ENCODE data around the gene DSC1.

The DSC1 gene

GRCh38 chr18:31102025-31102684, 60.5 kb downstream of the DSC1 start, which contains the start of gene DSC2:
Gene DSC2, minus strand, starts transcription at chr18:31102421. Its CDS starts 450 bp downstream, at chr18:31101971.
- ATAC-seq: no peak

- ATAC-seq: no peak
These were observed 61.3 kb downstream of the DSC1 start for GRCh38 chr18:31101183-31102024.

DNA sequence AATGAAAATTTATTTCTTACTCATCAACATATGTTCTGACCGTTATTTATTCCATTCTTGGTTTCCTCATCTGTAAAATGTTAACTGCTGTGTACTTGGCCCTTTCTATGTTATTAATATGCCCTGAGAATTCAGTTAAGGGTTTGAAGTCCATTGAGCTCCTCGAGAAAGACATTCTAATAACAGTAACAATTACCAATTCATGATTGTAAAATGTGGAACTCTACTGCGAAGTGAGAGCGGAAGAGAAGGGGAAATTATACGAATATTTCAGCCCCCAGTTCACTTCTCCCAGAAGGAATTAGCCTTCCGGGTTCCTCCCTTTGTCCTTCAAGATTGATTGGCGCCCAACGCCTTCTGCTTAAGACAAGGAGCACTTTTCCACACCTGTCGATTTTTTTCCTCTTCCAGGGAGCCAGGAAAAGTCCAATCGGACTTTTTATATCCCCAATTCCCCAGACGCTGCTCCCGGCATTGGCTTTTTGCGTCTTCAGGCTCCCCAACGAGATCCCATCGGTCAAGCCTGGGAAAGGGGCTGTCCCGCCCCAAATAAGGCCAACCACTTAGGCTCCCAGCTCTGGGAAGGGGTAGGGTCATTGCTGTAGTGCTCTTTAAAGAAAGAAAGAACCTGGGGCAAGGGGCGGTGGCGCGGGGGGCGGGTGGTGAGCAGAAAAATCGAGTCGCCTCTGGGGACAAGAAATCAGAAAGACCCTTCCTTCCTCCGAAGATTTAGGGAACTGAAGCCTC, 62.0 kb downstream of the DSC1 start:
- no peak for ATAC-seq

GRCh38 chr18:31099450-31100230, 63.0 kb downstream of the DSC1 start:
- no peak for ATAC-seq

DNA sequence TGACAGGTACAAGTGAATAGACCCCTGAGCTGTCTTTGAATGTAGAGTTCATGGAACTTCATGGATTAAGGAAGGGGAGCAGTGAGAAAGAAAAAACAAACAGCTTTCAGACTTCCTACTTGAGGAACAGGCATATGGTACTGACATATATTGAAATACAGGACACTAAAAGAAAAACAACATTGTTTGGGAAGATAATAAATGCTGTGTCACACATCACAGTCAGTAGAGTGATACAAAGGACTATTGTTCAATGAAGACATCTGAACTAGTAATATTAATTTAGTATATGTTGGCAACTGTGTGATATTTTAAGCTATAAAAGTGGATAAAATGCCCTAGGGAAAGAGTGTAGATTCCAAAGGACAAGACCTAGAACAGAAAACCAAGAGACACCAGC, 63.8 kb downstream of the DSC1 start:
- no peak for ATAC-seq

DNA sequence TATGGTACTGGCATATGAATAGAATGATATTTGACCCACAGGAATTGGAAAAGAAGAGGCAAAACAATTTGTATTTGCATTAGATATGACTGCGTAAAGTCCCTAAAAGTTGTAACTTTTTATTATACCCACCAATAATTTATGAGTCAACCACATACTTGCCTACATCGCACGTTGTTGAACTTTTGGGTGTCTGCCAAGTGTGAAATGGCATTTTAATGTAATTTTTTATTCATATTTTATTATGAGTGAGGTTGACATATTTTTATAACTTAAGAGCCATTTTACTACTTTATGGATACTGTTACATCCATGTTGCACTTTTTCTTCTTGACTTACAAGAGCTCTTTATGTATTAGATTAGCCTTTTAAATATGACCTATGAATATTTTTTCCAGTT, 65.0 kb downstream of the DSC1 start:
- ATAC-seq: no peak

DNA sequence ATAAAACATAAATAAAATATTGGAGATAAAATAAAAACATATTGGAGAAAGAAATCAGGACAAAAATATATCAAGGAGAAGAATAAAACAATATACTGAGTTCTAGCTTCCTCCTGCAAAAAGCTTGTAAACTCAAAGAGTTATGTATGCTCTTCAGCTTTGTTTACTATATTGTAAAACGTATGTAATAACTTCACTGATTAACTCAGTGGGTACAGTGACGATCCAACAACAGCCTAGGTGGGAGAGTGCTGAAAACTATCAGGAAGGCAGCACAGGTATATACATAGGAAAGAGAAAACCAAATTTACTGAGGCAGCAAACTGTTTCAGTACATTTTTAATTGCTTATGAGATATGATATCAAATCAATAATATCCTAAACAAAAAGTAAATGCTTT, 68.8 kb downstream of the DSC1 start:
- ATAC-seq: no peak

GRCh38 chr18:31093294-31093693, 69.4 kb downstream of the DSC1 start:
- ATAC-seq: no peak

GRCh38 chr18:31091350-31091749, 71.3 kb downstream of the DSC1 start:
- ATAC-seq: no peak

- ATAC-seq: no peak
These were observed 74.1 kb downstream of the DSC1 start for GRCh38 chr18:31088532-31088931.

DNA sequence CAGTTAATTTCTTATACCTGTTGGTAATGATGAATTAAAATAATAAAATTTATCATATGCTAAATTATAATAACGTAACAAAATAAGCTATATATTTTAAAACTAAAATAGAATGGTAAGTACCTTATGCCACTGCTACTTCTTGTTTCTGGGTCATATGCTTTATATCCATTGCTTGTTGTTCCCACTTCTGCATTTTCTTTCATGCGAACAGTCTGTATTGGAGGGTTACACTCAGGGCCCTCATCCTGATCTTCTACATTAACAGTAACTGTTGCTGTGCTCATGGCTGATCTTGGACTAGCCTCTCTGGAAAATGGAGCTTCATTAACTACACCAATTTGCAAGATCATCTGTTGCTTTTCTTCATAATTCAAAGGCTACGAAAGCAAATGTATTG, 82.7 kb downstream of the DSC1 start:
- no peak for ATAC-seq
